HUES6 (cell line): Measurements from ENCODE around the gene CATSPER3.

Experiments
- H3K27ac ChIP-seq: 2 replicates; pipeline ENCODE4 v1.7.0; 2013; ENCODE audit warnings: low read depth, mild to moderate bottlenecking, low read length, inconsistent platforms
- H3K27me3 ChIP-seq: 2 replicates; pipeline ENCODE4 v1.6.1; 2013; ENCODE audit warnings: low read length; ENCODE audit not compliant: control insufficient read depth, insufficient read depth
- H3K36me3 ChIP-seq: 2 replicates; pipeline ENCODE4 v1.6.1; 2013; ENCODE audit warnings: low read length; ENCODE audit not compliant: control insufficient read depth, insufficient read depth
- H3K4me1 ChIP-seq: 2 replicates; pipeline ENCODE4 v1.6.1; 2013; ENCODE audit warnings: low read length; ENCODE audit not compliant: control insufficient read depth, insufficient read depth
- H3K4me3 ChIP-seq: 2 replicates; pipeline ENCODE4 v1.5.1; 2013; ENCODE audit warnings: low read depth, low read length
- H3K9ac ChIP-seq: one replicate; pipeline ENCODE4 v1.6.1; 2013; ENCODE audit warnings: mild to moderate bottlenecking, low read length
- H3K9me3 ChIP-seq: 2 replicates; pipeline ENCODE4 v1.6.1; 2013; ENCODE audit warnings: low read depth, low read length; ENCODE audit not compliant: control insufficient read depth, insufficient read depth

The CATSPER3 gene

GRCh38 chr5:134967607-134968006, at the start of gene CATSPER3:
Gene CATSPER3, plus strand, starts transcription at chr5:134967907. Its CDS starts 85 bp downstream, at chr5:134967992.
- no peak within 1 kb of the TSS for H3K4me3 ChIP-seq
- H3K27ac ChIP-seq, result no peak within 1 kb of the TSS
- no peaks in the 10 kb centered on the region for H3K4me1 ChIP-seq
- H3K9ac ChIP-seq, result no peak within 1 kb of the TSS
- peaks cover 16% of the 10 kb centered on the region for H3K36me3 ChIP-seq
- no peaks in the 10 kb centered on the region for H3K27me3 ChIP-seq
- no peaks in the 10 kb centered on the region for H3K9me3 ChIP-seq

GRCh38 chr5:134918861-134919260, 48.8 kb upstream of the CATSPER3 start:
- peaks cover 23% of the 10 kb centered on the region for H3K36me3 ChIP-seq
- H3K9ac ChIP-seq, result no peak overlapping the region
- no peaks in the 10 kb centered on the region for H3K9me3 ChIP-seq
- no peaks in the 10 kb centered on the region for H3K27me3 ChIP-seq
- no peaks in the 10 kb centered on the region for H3K4me1 ChIP-seq
- no peak overlapping the region for H3K4me3 ChIP-seq
- H3K27ac ChIP-seq, result no peak overlapping the region

- Histone ChIP-seq H3K4me1 (no peaks in the 10 kb centered on the region), H3K9me3 (no peaks in the 10 kb centered on the region), H3K36me3 (peaks cover 21% of the 10 kb centered on the region), H3K27ac (no peak overlapping the region), H3K9ac (no peak overlapping the region), H3K4me3 (no peak overlapping the region), H3K27me3 (no peaks in the 10 kb centered on the region)
Observed at GRCh38 chr5:134920848-134921575, 46.7 kb upstream of the CATSPER3 start.

GRCh38 chr5:134932508-134932907, 35.2 kb upstream of the CATSPER3 start:
- 0 out of 2 replicates have a peak, but pooled peaks cover 4% of the 10 kb centered on the region for H3K4me1 ChIP-seq
- no peak overlapping the region for H3K9ac ChIP-seq
- H3K9me3 ChIP-seq, result no peaks in the 10 kb centered on the region
- H3K36me3 ChIP-seq, result peaks cover 19% of the 10 kb centered on the region
- no peak overlapping the region for H3K4me3 ChIP-seq
- no peaks in the 10 kb centered on the region for H3K27me3 ChIP-seq
- no peak overlapping the region for H3K27ac ChIP-seq

GRCh38 chr5:134934202-134934601, 33.5 kb upstream of the CATSPER3 start:
- Histone ChIP-seq H3K27me3 (no peaks in the 10 kb centered on the region), H3K4me3 (no peak overlapping the region), H3K36me3 (peaks cover 17% of the 10 kb centered on the region), H3K9ac (no peak overlapping the region), H3K27ac (no peak overlapping the region), H3K9me3 (no peaks in the 10 kb centered on the region), H3K4me1 (0 out of 2 replicates have a peak, but pooled peaks cover 9% of the 10 kb centered on the region)

- Histone ChIP-seq H3K27ac (no peak overlapping the region), H3K9me3 (no peaks in the 10 kb centered on the region), H3K4me1 (0 out of 2 replicates have a peak, but pooled peaks cover 9% of the 10 kb centered on the region), H3K9ac (no peak overlapping the region), H3K4me3 (no peak overlapping the region), H3K36me3 (peaks cover 7% of the 10 kb centered on the region; the same call in 1 of the 2 replicates), H3K27me3 (no peaks in the 10 kb centered on the region)
Observed at GRCh38 chr5:134935711-134936602, 31.8 kb upstream of the CATSPER3 start.

- H3K4me3 ChIP-seq, result no peak overlapping the region
- no peak overlapping the region for H3K27ac ChIP-seq
- H3K27me3 ChIP-seq, result no peaks in the 10 kb centered on the region
- H3K4me1 ChIP-seq, result 0 out of 2 replicates have a peak, but pooled peaks cover 5% of the 10 kb centered on the region
- peaks cover 7% of the 10 kb centered on the region; the same call in 1 of the 2 replicates for H3K36me3 ChIP-seq
- H3K9ac ChIP-seq, result no peak overlapping the region
- no peaks in the 10 kb centered on the region for H3K9me3 ChIP-seq
Observed at GRCh38 chr5:134937526-134937925, 30.2 kb upstream of the CATSPER3 start.

GRCh38 chr5:134938030-134938429, 29.7 kb upstream of the CATSPER3 start:
- Histone ChIP-seq H3K9me3 (no peaks in the 10 kb centered on the region), H3K27me3 (no peaks in the 10 kb centered on the region), H3K9ac (no peak overlapping the region), H3K4me3 (no peak overlapping the region), H3K27ac (no peak overlapping the region), H3K4me1 (0 out of 2 replicates have a peak, but pooled peaks cover 5% of the 10 kb centered on the region), H3K36me3 (peaks cover 7% of the 10 kb centered on the region; the same call in 1 of the 2 replicates)

GRCh38 chr5:134939500-134939899, 28.2 kb upstream of the CATSPER3 start:
- Histone ChIP-seq H3K9me3 (no peaks in the 10 kb centered on the region), H3K4me1 (0 out of 2 replicates have a peak, but pooled peaks cover 5% of the 10 kb centered on the region), H3K36me3 (peaks cover 7% of the 10 kb centered on the region; the same call in 1 of the 2 replicates), H3K9ac (no peak overlapping the region), H3K4me3 (no peak overlapping the region), H3K27me3 (no peaks in the 10 kb centered on the region), H3K27ac (no peak overlapping the region)

GRCh38 chr5:134943547-134943946, 24.2 kb upstream of the CATSPER3 start:
- H3K9me3 ChIP-seq, result no peaks in the 10 kb centered on the region
- H3K4me3 ChIP-seq, result no peak overlapping the region
- no peaks in the 10 kb centered on the region for H3K27me3 ChIP-seq
- no peaks in the 10 kb centered on the region for H3K4me1 ChIP-seq
- no peak overlapping the region for H3K27ac ChIP-seq
- H3K36me3 ChIP-seq, result no peaks in the 10 kb centered on the region
- H3K9ac ChIP-seq, result no peak overlapping the region

GRCh38 chr5:134944630-134945029, 23.1 kb upstream of the CATSPER3 start:
- no peaks in the 10 kb centered on the region for H3K4me1 ChIP-seq
- no peak overlapping the region for H3K4me3 ChIP-seq
- H3K36me3 ChIP-seq, result no peaks in the 10 kb centered on the region
- H3K27me3 ChIP-seq, result no peaks in the 10 kb centered on the region
- no peak overlapping the region for H3K27ac ChIP-seq
- H3K9ac ChIP-seq, result no peak overlapping the region
- no peaks in the 10 kb centered on the region for H3K9me3 ChIP-seq
